ENCODE data around the gene GMNN.

- TF ChIP-seq, protein P1, sequence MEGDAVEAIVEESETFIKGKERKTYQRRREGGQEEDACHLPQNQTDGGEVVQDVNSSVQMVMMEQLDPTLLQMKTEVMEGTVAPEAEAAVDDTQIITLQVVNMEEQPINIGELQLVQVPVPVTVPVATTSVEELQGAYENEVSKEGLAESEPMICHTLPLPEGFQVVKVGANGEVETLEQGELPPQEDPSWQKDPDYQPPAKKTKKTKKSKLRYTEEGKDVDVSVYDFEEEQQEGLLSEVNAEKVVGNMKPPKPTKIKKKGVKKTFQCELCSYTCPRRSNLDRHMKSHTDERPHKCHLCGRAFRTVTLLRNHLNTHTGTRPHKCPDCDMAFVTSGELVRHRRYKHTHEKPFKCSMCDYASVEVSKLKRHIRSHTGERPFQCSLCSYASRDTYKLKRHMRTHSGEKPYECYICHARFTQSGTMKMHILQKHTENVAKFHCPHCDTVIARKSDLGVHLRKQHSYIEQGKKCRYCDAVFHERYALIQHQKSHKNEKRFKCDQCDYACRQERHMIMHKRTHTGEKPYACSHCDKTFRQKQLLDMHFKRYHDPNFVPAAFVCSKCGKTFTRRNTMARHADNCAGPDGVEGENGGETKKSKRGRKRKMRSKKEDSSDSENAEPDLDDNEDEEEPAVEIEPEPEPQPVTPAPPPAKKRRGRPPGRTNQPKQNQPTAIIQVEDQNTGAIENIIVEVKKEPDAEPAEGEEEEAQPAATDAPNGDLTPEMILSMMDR (IDR thresholded peaks at IDR 0.05): no peak
- no peak for TF ChIP-seq EZH2 (IDR thresholded peaks at IDR 0.05; ENCODE audit: borderline replicate concordance, insufficient read depth, low read depth, low read length, poor library complexity, severe bottlenecking)
These were observed 35.0 kb downstream of the GMNN start for GRCh38 chr6:24809728-24810127.
